H1 (cell line): ENCODE results near the gene ATP6V0E2. TPM values are rescaled to one million over a fixed set of nuclear protein-coding genes. Genes with fewer than 3 reads are reported as not detected.

ENCODE experiments used
- CTCF ChIA-PET: fragments of 300-600 bp; sonication (Branson Sonifier 250); formaldehyde crosslinking; loops from one replicate; lab custom pipeline; 2021; ENCODE audit not compliant: partially characterized antibody; lab: Charles Lee
- POLR2A ChIA-PET: fragments of 300-600 bp; sonication (Branson Sonifier 250); formaldehyde crosslinking; loops from one replicate; lab custom pipeline; 2021; ENCODE audit warnings: inconsistent platforms; ENCODE audit not compliant: partially characterized antibody; lab: Charles Lee
- DNase-seq, 2 experiments: peaks; one replicate each; pipeline versions ENCODE4 v3.0.0 to v3.0.0-alpha.2; 2010 to 2022; ENCODE audit warnings: low spot score in 2 of 2, low read depth in 1 of 2, mixed read lengths in 1 of 2
- FAIRE-seq: peaks from 2 replicates; lab custom pipeline; 2011; peaks lifted over from hg19 to GRCh38; lab: Jason Lieb, UNC
- H2AFZ ChIP-seq: 2 replicates; pipeline ENCODE4 v1.8.1; 2012; ENCODE audit warnings: low read length, inconsistent platforms
- H2AK5ac ChIP-seq: 2 replicates; pipeline ENCODE4 v1.6.1; 2013; ENCODE audit warnings: low read depth, low read length
- H2BK120ac ChIP-seq: replicated peaks from 2 replicates; pipeline ENCODE3; 2013; ENCODE audit warnings: low read depth, low read length, inconsistent platforms
- H2BK12ac ChIP-seq: 2 replicates; pipeline ENCODE4 v1.6.1; 2013; ENCODE audit warnings: low read depth, low read length
- H2BK15ac ChIP-seq: 2 replicates; pipeline ENCODE4 v1.6.1; 2013; ENCODE audit warnings: low read length
- H2BK20ac ChIP-seq: 2 replicates; pipeline ENCODE4 v1.6.1; 2013; ENCODE audit warnings: low read length
- H2BK5ac ChIP-seq: 2 replicates; pipeline ENCODE4 v1.6.1; 2013; ENCODE audit warnings: low read depth, low read length
- H3K14ac ChIP-seq: 2 replicates; pipeline ENCODE4 v1.6.1; 2013; ENCODE audit warnings: inconsistent platforms; ENCODE audit not compliant: insufficient read length
- H3K18ac ChIP-seq: 2 replicates; pipeline ENCODE4 v1.6.1; 2013; ENCODE audit warnings: low read length; ENCODE audit errors: extremely low read depth
- H3K23ac ChIP-seq: 2 replicates; pipeline ENCODE4 v1.6.1; 2013; ENCODE audit warnings: inconsistent platforms; ENCODE audit not compliant: insufficient read length
- H3K23me2 ChIP-seq: 2 replicates; pipeline ENCODE4 v1.6.1; 2013; ENCODE audit warnings: low read depth, low read length
- H3K27ac ChIP-seq: 2 replicates; pipeline ENCODE4 v1.6.1; 2011; ENCODE audit warnings: low read depth, low read length, inconsistent platforms
- H3K27me3 ChIP-seq, 4 experiments: replicated peaks in 1 of 4; 1 replicate in 1 of 4; 2 replicates in 3 of 4; pipeline versions ENCODE4 v1.6.1 to v1.8.1; 2011 to 2013; ENCODE audit warnings: low read length in 3 of 4, mild to moderate bottlenecking in 3 of 4, inconsistent platforms in 2 of 4, mixed read lengths in 2 of 4, moderate library complexity in 1 of 4; ENCODE audit not compliant: control insufficient read depth in 3 of 4, insufficient read depth in 3 of 4; ENCODE audit errors: extremely low read depth in 1 of 4
- H3K36me3 ChIP-seq, 4 experiments: 2 replicates each; pipeline versions ENCODE4 v1.6.1 to v1.8.1; 2011 to 2013; ENCODE audit warnings: mild to moderate bottlenecking in 4 of 4, low read length in 3 of 4, moderate library complexity in 2 of 4, control low read depth in 1 of 4, inconsistent platforms in 1 of 4; ENCODE audit not compliant: insufficient read depth in 4 of 4, control insufficient read depth in 2 of 4
- H3K4ac ChIP-seq: replicated peaks from 2 replicates; pipeline ENCODE3; 2013; ENCODE audit warnings: low read length, low read depth, mixed read lengths, inconsistent platforms; ENCODE audit not compliant: insufficient read length
- H3K4me1 ChIP-seq, 4 experiments: replicated peaks in 1 of 4; 1 replicate in 1 of 4; 2 replicates in 3 of 4; pipeline versions ENCODE4 v1.6.1 to v1.8.1; 2011 to 2013; ENCODE audit warnings: low read length in 3 of 4, inconsistent platforms in 2 of 4, mixed read lengths in 1 of 4; ENCODE audit not compliant: insufficient read depth in 4 of 4, control insufficient read depth in 3 of 4
- H3K4me2 ChIP-seq, 2 experiments: 2 replicates each; pipeline versions ENCODE4 v1.6.1 to v1.8.1; 2011 to 2013; ENCODE audit warnings: low read depth in 2 of 2, low read length in 2 of 2, control low read depth in 1 of 2, inconsistent platforms in 1 of 2, mild to moderate bottlenecking in 1 of 2; ENCODE audit not compliant: insufficient read depth in 1 of 2
- H3K4me3 ChIP-seq, 4 experiments: fragments of 200-600, 300-600 bp in 1 of 4; sonication (generic), shearing (Covaris generic), sonication (Bioruptor Twin) in 1 of 4; 2 replicates each; pipeline versions ENCODE4 v1.5.1 to v1.8.1; 2011 to 2016; ENCODE audit warnings: low read length in 4 of 4, low read depth in 3 of 4, control low read depth in 2 of 4, inconsistent platforms in 2 of 4, mild to moderate bottlenecking in 2 of 4, mixed read lengths in 1 of 4, moderate library complexity in 1 of 4; ENCODE audit not compliant: insufficient read depth in 2 of 4; ENCODE audit errors: extremely low read depth in 1 of 4
- H3K56ac ChIP-seq: replicated peaks from 2 replicates; pipeline ENCODE3; 2013; ENCODE audit warnings: low read depth, mild to moderate bottlenecking, mixed read lengths, low read length, inconsistent platforms; ENCODE audit not compliant: insufficient read length
- H3K79me1 ChIP-seq: 2 replicates; pipeline ENCODE4 v1.6.1; 2013; ENCODE audit warnings: low read depth, low read length, control low read depth
- H3K79me2 ChIP-seq, 2 experiments: 2 replicates each; pipeline versions ENCODE4 v1.6.1 to v1.8.1; 2012 to 2013; ENCODE audit warnings: low read length in 2 of 2, mild to moderate bottlenecking in 2 of 2, inconsistent platforms in 1 of 2; ENCODE audit not compliant: insufficient read depth in 2 of 2, control insufficient read depth in 1 of 2
- H3K9ac ChIP-seq, 4 experiments: replicated peaks in 1 of 4; 1 replicate in 1 of 4; 2 replicates in 3 of 4; pipeline versions ENCODE4 v1.6.1 to v1.8.1; 2011 to 2013; ENCODE audit warnings: low read depth in 3 of 4, low read length in 3 of 4, control low read depth in 2 of 4, mild to moderate bottlenecking in 2 of 4, moderate library complexity in 2 of 4, inconsistent platforms in 1 of 4; ENCODE audit errors: extremely low read depth in 1 of 4
- H3K9me3 ChIP-seq, 2 experiments: 2 replicates each; pipeline versions ENCODE4 v1.6.1 to v1.8.1; 2012 to 2013; ENCODE audit warnings: mild to moderate bottlenecking in 2 of 2, moderate library complexity in 2 of 2, control low read depth in 1 of 2, inconsistent platforms in 1 of 2, low read depth in 1 of 2, low read length in 1 of 2, mixed read lengths in 1 of 2; ENCODE audit not compliant: insufficient read depth in 2 of 2
- H4K20me1 ChIP-seq, 2 experiments: replicated peaks in 1 of 2; 2 replicates each; pipeline versions ENCODE3 to v1.8.1; 2011 to 2013; ENCODE audit warnings: inconsistent platforms in 2 of 2, low read length in 2 of 2, mild to moderate bottlenecking in 1 of 2; ENCODE audit not compliant: insufficient read depth in 2 of 2, control insufficient read depth in 1 of 2
- H4K5ac ChIP-seq: 2 replicates; pipeline ENCODE4 v1.6.1; 2013; ENCODE audit warnings: low read length, low read depth, mixed read lengths, inconsistent platforms; ENCODE audit not compliant: insufficient read length
- H4K8ac ChIP-seq: 2 replicates; pipeline ENCODE4 v1.8.0; 2013; ENCODE audit warnings: mild to moderate bottlenecking, moderate library complexity, low read length, inconsistent platforms; ENCODE audit not compliant: insufficient read depth; ENCODE audit errors: extremely low read depth
- H4K91ac ChIP-seq: replicated peaks from 2 replicates; pipeline ENCODE3; 2013; ENCODE audit warnings: low read length, mixed read lengths, inconsistent platforms; ENCODE audit not compliant: insufficient read length
- ATF2 ChIP-seq: IDR thresholded peaks from 2 replicates; pipeline ENCODE4 v1.6.1; 2012; ENCODE audit warnings: low read length, inconsistent platforms
- BACH1 ChIP-seq: IDR thresholded peaks from 2 replicates; pipeline ENCODE4 v1.6.1; 2012; ENCODE audit warnings: low read length, improper control_type of control experiment
- BRCA1 ChIP-seq: IDR thresholded peaks from 2 replicates; pipeline ENCODE4 v1.6.1; 2012; ENCODE audit warnings: low read depth, low read length, improper control_type of control experiment
- CREB1 ChIP-seq: IDR thresholded peaks from 2 replicates; pipeline ENCODE4 v1.6.1; 2012; ENCODE audit warnings: inconsistent platforms
- HDAC2 ChIP-seq, 2 experiments: fragments of 300-600 bp in 1 of 2; sonication (generic) in 1 of 2; IDR thresholded peaks; 2 replicates each; pipeline ENCODE4 v1.6.1; 2011 to 2012; ENCODE audit warnings: low read depth in 2 of 2, low read length in 2 of 2, mild to moderate bottlenecking in 2 of 2, moderate library complexity in 2 of 2, borderline replicate concordance in 1 of 2, inconsistent platforms in 1 of 2
- NRF1 ChIP-seq: IDR thresholded peaks from 2 replicates; pipeline ENCODE4 v1.6.1; 2011; ENCODE audit warnings: mild to moderate bottlenecking, low read depth, low read length, improper control_type of control experiment
- SP2 ChIP-seq: IDR thresholded peaks from 2 replicates; pipeline ENCODE4 v1.6.1; 2012; ENCODE audit warnings: mild to moderate bottlenecking, low read length, inconsistent platforms
- SP4 ChIP-seq: IDR thresholded peaks from 2 replicates; pipeline ENCODE4 v1.6.1; 2012; ENCODE audit warnings: low read length, inconsistent platforms
- SRF ChIP-seq: IDR thresholded peaks from 2 replicates; pipeline ENCODE4 v1.6.1; 2011; ENCODE audit warnings: mild to moderate bottlenecking, low read depth, low read length, moderate library complexity
- TCF12 ChIP-seq: IDR thresholded peaks from 2 replicates; pipeline ENCODE4 v1.6.1; 2011; ENCODE audit warnings: low read depth, mild to moderate bottlenecking, low read length
- WGBS, 2 experiments: shearing (Covaris generic) in 1 of 2; methylation state at CpG; one replicate each; pipeline versions ENCODE4 v1.1.6 to v1.1.7; 2013 to 2015; ENCODE audit warnings: low lambda C conversion rate in 2 of 2, mixed read lengths in 2 of 2, inconsistent platforms in 1 of 2, low coverage in 1 of 2, missing lambda C conversion rate in 1 of 2; ENCODE audit not compliant: insufficient replicate concordance in 2 of 2, insufficient coverage in 1 of 2, insufficient read length in 1 of 2; ENCODE audit errors: extremely low coverage in 1 of 2, missing lambda C conversion rate in 1 of 2; 5-methylcytosine and 5-hydroxymethylcytosine counted together
- polyA plus RNA-seq, 7 experiments: library from polyadenylated mRNA; depleted of rRNA in 3 of 7; stranded (reverse) in 5 of 7; unstranded in 2 of 7; fragments of >200 nt in 5 of 7; fragments of 200-250 nt in 2 of 7; gene quantifications; 1 replicate in 5 of 7; 2 replicates in 1 of 7; 4 replicates in 1 of 7; pipeline versions ENCODE4 v1.2.1 to v1.2.3, GENCODE V29; 2011 to 2013; ENCODE audit warnings: missing spikeins in 2 of 7, mixed read lengths in 2 of 7
- total RNA-seq: library from RNA; stranded (reverse); fragmentation: NEBNext Ultra II Directional; extraction: Animal tissue kit (Norgen Biotek cat#: 25700); gene quantifications from 2 replicates; pipeline ENCODE4 v1.2.1, GENCODE V29; 2021

ATP6V0E2 gene
- total and polyA plus RNA-seq, 2 of the 8 experiments (the other 6 are each of a cell fraction or from before 2014, with no cell fraction given) = 26.1 to 47.9 TPM

- Histone ChIP-seq H2BK15ac (no peak overlapping the region), H3K23ac (no peak overlapping the region), H3K79me2 (no peaks in the 10 kb centered on the region), H3K23me2 (no peaks in the 10 kb centered on the region), H2BK120ac (no peak overlapping the region), H3K4me2 (no peak overlapping the region), H2BK12ac (no peak overlapping the region), H2BK5ac (no peak overlapping the region), H3K18ac (no peak overlapping the region), H4K20me1 (no peaks in the 10 kb centered on the region), H3K36me3 (no peaks in the 10 kb centered on the region), H4K8ac (no peak overlapping the region), H3K79me1 (no peaks in the 10 kb centered on the region), H3K9ac (no peak overlapping the region), H3K4me1 (no peaks in the 10 kb centered on the region; a peak in 1 of 7 replicates), H3K27ac (no peak overlapping the region), H3K9me3 (peaks cover 8 to 29% of the 10 kb centered on the region in 2 experiments; a peak in 3 of 4 replicates), H3K4ac (no peak overlapping the region), H3K14ac (no peak overlapping the region), H2BK20ac (no peak overlapping the region), H3K56ac (no peak overlapping the region), H4K91ac (no peak overlapping the region), H2AK5ac (no peak overlapping the region), H4K5ac (no peak overlapping the region), H3K4me3 (no peak overlapping the region), H3K27me3 (no peaks in the 10 kb centered on the region), H2AFZ (no peak overlapping the region)
- DNase-seq (no peak), FAIRE-seq (no peak)
- POLR2A ChIA-PET = interaction anchor here (0.9 to 1.1 kb wide), 3 partner anchors 8 to 18 kb away, joined by 3 read pairs; no protein-coding TSS in a partner anchor
- CTCF ChIA-PET = interaction anchor here (1.2 to 5.1 kb wide), 4 partner anchors 10 to 25 kb away, joined by 4 to 25 read pairs (median 10); no protein-coding TSS in a partner anchor
- WGBS, 2 experiments = 88% methylated on average over 14 of the region's 19 CpGs; no CpG with 5 or more reads in 1 of the 2 experiments
- no peak for TF ChIP-seq TCF12
- TF ChIP-seq BRCA1 = no peak
- no peak for TF ChIP-seq HDAC2 (IDR thresholded peaks at IDR 0.05; ENCODE audit: borderline replicate concordance in 1 of 2, low read depth in 2 of 2, low read length in 2 of 2)
- TF ChIP-seq BACH1 = no peak
- no peak for TF ChIP-seq SP2
- no peak for TF ChIP-seq SRF
- TF ChIP-seq CREB1 = no peak
- no peak for TF ChIP-seq ATF2
- no peak for TF ChIP-seq SP4
- no peak for TF ChIP-seq NRF1
These were observed 48.8 kb upstream of the ATP6V0E2 start for GRCh38 chr7:149824748-149825566.
